AG09319 (cell line): ENCODE results near the gene USP20.

Source experiments
- DNase-seq: peaks from one replicate; pipeline ENCODE4 v3.0.0-alpha.2; 2010; ENCODE audit warnings: low read depth; ENCODE audit errors: extremely low read depth
- CTCF ChIP-seq: IDR thresholded peaks from 2 replicates; pipeline ENCODE4 v1.5.1; 2011; ENCODE audit warnings: low read depth, mild to moderate bottlenecking, inconsistent platforms, low read length, moderate library complexity

Gene USP20

GRCh38 chr9:129864991-129865647 lies 29.9 kb downstream of the USP20 start:
- TF ChIP-seq CTCF, result no peak
- DNase-seq, result no peak

- DNase-seq, result no peak
- no peak for TF ChIP-seq CTCF
These were observed 30.5 kb downstream of the USP20 start for GRCh38 chr9:129865668-129866320.

- no peak for TF ChIP-seq CTCF
- DNase-seq, result no peak
These were observed 31.3 kb downstream of the USP20 start for GRCh38 chr9:129866394-129867135.

GRCh38 chr9:129867136-129868022 lies 32.1 kb downstream of the USP20 start:
- no peak for DNase-seq
- TF ChIP-seq CTCF, result no peak

- no peak for DNase-seq
- no peak for TF ChIP-seq CTCF
These were observed 33.0 kb downstream of the USP20 start for GRCh38 chr9:129868023-129868871.

- DNase-seq, result no peak
- no peak for TF ChIP-seq CTCF
These were observed 33.7 kb downstream of the USP20 start for GRCh38 chr9:129868872-129869486.
